ENCODE data around the gene SLCO2B1.

DNA sequence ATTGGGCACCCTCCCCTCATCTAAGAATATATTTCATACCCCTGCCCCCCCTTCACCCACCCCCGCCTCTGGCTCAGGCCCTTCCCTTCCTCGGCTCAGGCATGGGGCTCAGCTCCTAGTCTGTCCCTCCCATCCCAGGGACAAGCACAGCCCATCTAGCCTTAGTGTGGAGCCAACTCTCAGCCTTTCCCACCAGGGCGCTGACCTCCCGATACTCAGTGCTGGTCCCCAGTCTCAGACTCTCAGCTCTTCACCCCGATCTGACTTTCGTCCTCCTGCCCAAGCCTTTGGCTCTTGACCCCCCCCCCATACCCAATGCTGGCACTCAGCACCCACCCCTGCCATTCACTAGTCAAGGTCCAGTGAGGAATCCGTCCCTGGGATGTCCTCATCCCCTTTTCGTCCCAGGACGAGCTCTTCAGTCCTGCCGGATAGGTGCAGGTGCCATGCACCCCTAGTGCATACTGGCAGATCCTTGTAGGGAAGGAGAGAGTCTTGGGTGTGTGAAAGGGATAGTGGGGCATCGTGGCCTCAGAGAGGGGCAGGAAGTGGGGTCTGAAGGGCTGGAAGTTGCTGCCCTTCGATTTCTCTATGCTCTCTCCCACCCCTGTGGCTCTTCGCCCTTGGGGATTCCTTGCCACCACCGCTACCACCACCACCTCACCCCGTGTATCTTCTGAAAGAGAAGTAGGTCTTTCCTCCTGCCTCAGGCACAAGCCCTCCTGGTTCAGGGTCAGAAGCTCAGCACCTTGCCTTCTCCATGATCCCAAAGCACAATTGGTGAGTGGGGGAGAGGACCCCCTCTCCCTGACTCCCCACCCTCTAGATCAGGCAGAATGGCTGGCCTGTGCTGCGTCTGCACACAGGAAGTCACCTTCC is 92.1 kb downstream of the SLCO2B1 start:
- TF ChIP-seq, protein P1, sequence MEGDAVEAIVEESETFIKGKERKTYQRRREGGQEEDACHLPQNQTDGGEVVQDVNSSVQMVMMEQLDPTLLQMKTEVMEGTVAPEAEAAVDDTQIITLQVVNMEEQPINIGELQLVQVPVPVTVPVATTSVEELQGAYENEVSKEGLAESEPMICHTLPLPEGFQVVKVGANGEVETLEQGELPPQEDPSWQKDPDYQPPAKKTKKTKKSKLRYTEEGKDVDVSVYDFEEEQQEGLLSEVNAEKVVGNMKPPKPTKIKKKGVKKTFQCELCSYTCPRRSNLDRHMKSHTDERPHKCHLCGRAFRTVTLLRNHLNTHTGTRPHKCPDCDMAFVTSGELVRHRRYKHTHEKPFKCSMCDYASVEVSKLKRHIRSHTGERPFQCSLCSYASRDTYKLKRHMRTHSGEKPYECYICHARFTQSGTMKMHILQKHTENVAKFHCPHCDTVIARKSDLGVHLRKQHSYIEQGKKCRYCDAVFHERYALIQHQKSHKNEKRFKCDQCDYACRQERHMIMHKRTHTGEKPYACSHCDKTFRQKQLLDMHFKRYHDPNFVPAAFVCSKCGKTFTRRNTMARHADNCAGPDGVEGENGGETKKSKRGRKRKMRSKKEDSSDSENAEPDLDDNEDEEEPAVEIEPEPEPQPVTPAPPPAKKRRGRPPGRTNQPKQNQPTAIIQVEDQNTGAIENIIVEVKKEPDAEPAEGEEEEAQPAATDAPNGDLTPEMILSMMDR (tag by site-specific recombination; IDR thresholded peaks at IDR 0.05): no peak
- TF ChIP-seq ZNF792 (tag by site-specific recombination; IDR thresholded peaks at IDR 0.05) (no peak), SP2 (tag by site-specific recombination; IDR thresholded peaks at IDR 0.05) (no peak), MZF1 (tag by site-specific recombination; IDR thresholded peaks at IDR 0.05; ENCODE audit: borderline replicate concordance) (no peak), ZNF155 (tag by site-specific recombination; IDR thresholded peaks at IDR 0.05) (no peak), ZNF768 (tag by site-specific recombination; IDR thresholded peaks at IDR 0.05) (no peak), KLF8 (tag by site-specific recombination; IDR thresholded peaks at IDR 0.05) (no peak), SETDB1 (IDR thresholded peaks at IDR 0.05; ENCODE audit: insufficient read length, low read length) (no peak), ZNF132 (tag by site-specific recombination; IDR thresholded peaks at IDR 0.05; ENCODE audit: borderline replicate concordance) (no peak), ZIC2 (tag by site-specific recombination; IDR thresholded peaks at IDR 0.05) (no peak), ZNF747 (tag by site-specific recombination; IDR thresholded peaks at IDR 0.05) (no peak), YY1 (tag by site-specific recombination; IDR thresholded peaks at IDR 0.05) (no peak)
- TF ChIP-seq, protein P2, sequence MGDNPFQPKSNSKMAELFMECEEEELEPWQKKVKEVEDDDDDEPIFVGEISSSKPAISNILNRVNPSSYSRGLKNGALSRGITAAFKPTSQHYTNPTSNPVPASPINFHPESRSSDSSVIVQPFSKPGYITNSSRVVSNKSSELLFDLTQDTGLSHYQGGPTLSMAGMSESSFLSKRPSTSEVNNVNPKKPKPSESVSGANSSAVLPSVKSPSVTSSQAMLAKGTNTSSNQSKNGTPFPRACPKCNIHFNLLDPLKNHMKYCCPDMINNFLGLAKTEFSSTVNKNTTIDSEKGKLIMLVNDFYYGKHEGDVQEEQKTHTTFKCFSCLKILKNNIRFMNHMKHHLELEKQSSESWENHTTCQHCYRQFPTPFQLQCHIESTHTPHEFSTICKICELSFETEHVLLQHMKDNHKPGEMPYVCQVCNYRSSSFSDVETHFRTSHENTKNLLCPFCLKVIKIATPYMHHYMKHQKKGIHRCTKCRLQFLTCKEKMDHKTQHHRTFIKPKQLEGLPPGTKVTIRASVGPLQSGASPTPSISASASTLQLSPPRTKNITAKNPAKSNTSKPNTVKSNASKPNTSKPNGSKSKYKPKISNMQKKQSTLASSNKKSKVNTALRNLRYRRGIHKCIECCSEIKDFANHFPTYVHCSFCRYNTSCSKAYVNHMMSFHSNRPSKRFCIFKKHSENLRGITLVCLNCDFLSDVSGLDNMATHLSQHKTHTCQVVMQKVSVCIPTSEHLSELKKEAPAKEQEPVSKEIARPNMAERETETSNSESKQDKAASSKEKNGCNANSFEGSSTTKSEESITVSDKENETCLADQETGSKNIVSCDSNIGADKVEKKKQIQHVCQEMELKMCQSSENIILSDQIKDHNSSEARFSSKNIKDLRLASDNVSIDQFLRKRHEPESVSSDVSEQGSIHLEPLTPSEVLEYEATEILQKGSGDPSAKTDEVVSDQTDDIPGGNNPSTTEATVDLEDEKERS (tag by site-specific recombination; IDR thresholded peaks at IDR 0.05): no peak
- TF ChIP-seq, protein P3, sequence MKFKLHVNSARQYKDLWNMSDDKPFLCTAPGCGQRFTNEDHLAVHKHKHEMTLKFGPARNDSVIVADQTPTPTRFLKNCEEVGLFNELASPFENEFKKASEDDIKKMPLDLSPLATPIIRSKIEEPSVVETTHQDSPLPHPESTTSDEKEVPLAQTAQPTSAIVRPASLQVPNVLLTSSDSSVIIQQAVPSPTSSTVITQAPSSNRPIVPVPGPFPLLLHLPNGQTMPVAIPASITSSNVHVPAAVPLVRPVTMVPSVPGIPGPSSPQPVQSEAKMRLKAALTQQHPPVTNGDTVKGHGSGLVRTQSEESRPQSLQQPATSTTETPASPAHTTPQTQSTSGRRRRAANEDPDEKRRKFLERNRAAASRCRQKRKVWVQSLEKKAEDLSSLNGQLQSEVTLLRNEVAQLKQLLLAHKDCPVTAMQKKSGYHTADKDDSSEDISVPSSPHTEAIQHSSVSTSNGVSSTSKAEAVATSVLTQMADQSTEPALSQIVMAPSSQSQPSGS (tag by site-specific recombination; IDR thresholded peaks at IDR 0.05; ENCODE audit: low read depth): no peak

Data from HEK293 (cell line).